PC-9 (cell line): ENCODE data around the gene CHD5.

ENCODE experiments used
- CTCF ChIP-seq: fragments of 200-600 bp; sonication (generic); conservative IDR thresholded peaks from 2 replicates; pipeline ENCODE4 v1.6.1; 2017; ENCODE audit warnings: mixed run types, antibody characterized with exemption, mild to moderate bottlenecking, moderate library complexity
- EZH2 ChIP-seq: fragments of 200-600 bp; sonication (generic); IDR thresholded peaks from 2 replicates; pipeline ENCODE4 v1.8.0; 2017; ENCODE audit warnings: antibody characterized with exemption, low read depth

- TF ChIP-seq CTCF, result no peak
- TF ChIP-seq EZH2, result no peak
Measured at GRCh38 chr1:6220236-6220635, 40.1 kb upstream of the CHD5 start.
